ENCODE measurements around the gene MYH15.
"Not testable (repeated sequence)": the region's sequence is repeated elsewhere in the genome, so short reads cannot be mapped to it uniquely, and the experiment has no call there.

Gene MYH15

DNA sequence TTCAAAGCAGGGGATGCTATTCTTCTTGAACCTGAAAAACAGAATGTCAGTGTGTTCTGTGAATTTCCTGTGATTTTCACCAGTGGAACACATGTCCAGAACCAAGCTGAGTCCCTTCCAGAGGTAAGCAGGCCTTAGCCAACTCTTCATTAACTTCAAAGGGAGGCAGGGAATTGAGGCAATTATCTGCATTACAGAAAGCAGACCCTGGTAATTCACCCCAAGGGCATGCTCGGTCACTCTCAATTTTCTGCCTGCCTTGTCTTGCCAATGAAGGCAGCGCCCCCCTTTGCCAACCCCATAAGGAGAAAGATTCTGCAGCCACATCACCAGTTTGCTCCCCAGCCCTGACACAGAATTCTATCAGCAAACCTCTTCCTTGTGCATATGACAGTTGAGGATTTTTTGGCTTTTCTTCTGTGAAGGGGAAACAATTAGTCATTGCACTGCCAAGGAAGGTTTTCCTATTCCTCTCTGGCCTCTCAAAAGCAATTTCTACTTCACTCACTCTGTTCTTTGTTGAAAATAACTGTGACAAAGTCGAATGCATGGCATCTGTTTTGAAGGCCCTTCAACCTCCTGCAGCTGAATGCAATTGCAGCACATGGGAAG, 128.8 kb downstream of the MYH15 start:
- DNase-seq (ENCODE audit: low read depth in 1 of 2, low spot score in 1 of 2): no peak
- no peak for TF ChIP-seq JUND (IDR thresholded peaks at IDR 0.05; ENCODE audit: low read depth)
- in situ Hi-C loops (cut with HindIII; ENCODE audit: low pct_unique_long_range_greater_than_20kb, low sequenced_read_pairs): no loop called here

- in situ Hi-C loops (cut with HindIII; ENCODE audit: low pct_unique_long_range_greater_than_20kb, low sequenced_read_pairs): no loop called here
- no peak for DNase-seq (ENCODE audit: low read depth in 1 of 2, low spot score in 1 of 2)
- TF ChIP-seq JUND (IDR thresholded peaks at IDR 0.05; ENCODE audit: low read depth): no peak
These were observed 130.1 kb downstream of the MYH15 start for GRCh38 chr3:108380128-108380795.

GRCh38 chr3:108378952-108379342, 131.4 kb downstream of the MYH15 start:
- DNase-seq (ENCODE audit: low read depth in 1 of 2, low spot score in 1 of 2); in situ Hi-C loops (cut with HindIII; ENCODE audit: low pct_unique_long_range_greater_than_20kb, low sequenced_read_pairs): not testable (repeated sequence)

DNA sequence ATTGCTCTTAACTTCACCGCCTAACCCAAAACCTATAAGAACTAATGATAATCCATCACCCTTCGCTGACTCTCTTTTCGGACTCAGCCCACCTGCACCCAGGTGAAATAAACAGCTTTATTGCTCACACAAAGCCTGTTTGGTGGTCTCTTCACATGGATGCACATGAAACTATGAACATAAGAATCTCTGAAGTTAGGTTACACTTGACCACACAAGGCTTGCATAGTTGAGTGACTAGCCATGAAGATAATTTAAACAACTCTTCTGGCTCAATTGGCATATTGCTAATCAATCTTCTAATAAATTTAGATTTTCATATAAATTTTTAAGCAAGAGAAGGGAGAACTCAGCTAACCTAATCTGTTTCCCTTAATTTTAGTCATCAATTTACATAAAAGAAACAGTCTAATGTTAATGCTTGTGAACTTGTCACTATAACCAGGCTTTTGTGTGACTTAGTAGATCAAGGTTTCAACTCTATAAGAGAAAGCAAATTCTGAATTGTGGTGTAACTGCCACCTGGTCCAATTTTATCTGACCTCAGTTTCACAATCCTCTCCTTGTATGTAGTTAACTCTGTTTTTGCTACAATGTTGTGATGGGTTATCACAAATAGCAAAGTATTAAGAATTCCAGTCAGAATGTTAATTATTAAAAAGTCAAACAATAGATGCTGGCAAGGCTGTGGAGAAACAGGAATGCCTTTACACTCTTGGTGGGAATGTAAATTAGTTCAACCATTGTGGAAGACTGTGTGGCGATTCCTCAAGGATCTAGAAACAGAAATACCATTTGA, 132.0 kb downstream of the MYH15 start:
- no peak for TF ChIP-seq JUND (IDR thresholded peaks at IDR 0.05; ENCODE audit: low read depth)
- DNase-seq (ENCODE audit: low read depth in 1 of 2, low spot score in 1 of 2): no peak
- in situ Hi-C loops (cut with HindIII; ENCODE audit: low pct_unique_long_range_greater_than_20kb, low sequenced_read_pairs): no loop called here

- no peak for TF ChIP-seq JUND (IDR thresholded peaks at IDR 0.05; ENCODE audit: low read depth)
- in situ Hi-C loops (cut with HindIII; ENCODE audit: low pct_unique_long_range_greater_than_20kb, low sequenced_read_pairs): no loop called here
- DNase-seq (ENCODE audit: low read depth in 1 of 2, low spot score in 1 of 2): no peak
These were observed 133.0 kb downstream of the MYH15 start for GRCh38 chr3:108377384-108377783.

DNA sequence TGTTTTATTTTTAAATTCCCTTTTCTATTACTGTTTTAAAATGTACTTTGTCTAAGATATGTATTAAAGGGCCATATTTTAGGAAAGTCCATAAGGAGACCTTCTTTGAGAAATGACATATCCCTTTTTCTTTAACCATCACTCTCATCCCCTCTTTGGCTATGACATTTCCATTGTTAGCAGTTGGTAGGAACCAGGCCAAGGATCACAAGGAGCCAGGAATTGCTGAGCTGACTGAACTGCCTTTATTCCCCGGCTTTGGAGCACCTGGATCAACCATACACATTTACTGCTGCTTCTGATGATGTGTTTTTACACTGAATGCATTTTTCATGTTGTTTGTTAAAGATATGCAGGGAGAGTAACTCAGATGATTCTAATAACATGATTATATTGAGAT, 134.4 kb downstream of the MYH15 start:
- DNase-seq (ENCODE audit: low read depth in 1 of 2, low spot score in 1 of 2): no peak
- no peak for TF ChIP-seq JUND (IDR thresholded peaks at IDR 0.05; ENCODE audit: low read depth)
- in situ Hi-C loops (cut with HindIII; ENCODE audit: low pct_unique_long_range_greater_than_20kb, low sequenced_read_pairs): no loop called here

GRCh38 chr3:108359011-108359410, 151.4 kb downstream of the MYH15 start:
- in situ Hi-C loops (cut with HindIII; ENCODE audit: low pct_unique_long_range_greater_than_20kb, low sequenced_read_pairs): no loop called here
- DNase-seq (ENCODE audit: low read depth in 1 of 2, low spot score in 1 of 2): no peak
- TF ChIP-seq JUND (IDR thresholded peaks at IDR 0.05; ENCODE audit: low read depth): no peak

GRCh38 chr3:108357042-108357441, 153.4 kb downstream of the MYH15 start:
- TF ChIP-seq JUND (IDR thresholded peaks at IDR 0.05; ENCODE audit: low read depth): no peak
- in situ Hi-C loops (cut with HindIII; ENCODE audit: low pct_unique_long_range_greater_than_20kb, low sequenced_read_pairs): no loop called here
- DNase-seq (ENCODE audit: low read depth in 1 of 2, low spot score in 1 of 2): no peak

DNA sequence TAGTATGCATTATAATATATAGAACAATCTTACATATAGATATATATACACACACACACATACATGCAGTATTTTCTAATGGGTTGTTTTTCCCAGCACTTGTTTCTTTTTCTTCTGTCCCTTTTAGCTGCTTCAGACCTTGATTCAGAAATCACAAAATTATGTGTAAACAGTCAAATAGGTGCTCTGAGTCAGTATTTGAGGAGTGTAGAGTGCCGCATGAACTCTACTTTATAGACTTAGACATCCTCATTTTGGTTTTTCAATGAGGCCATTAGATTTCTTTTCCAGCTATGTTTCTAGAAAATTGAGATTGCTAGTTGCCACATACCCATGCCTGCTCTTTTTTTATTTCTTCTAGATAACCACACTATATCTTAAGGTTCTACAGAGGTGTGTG, 155.8 kb downstream of the MYH15 start:
- in situ Hi-C loops (cut with HindIII; ENCODE audit: low pct_unique_long_range_greater_than_20kb, low sequenced_read_pairs): no loop called here
- TF ChIP-seq JUND (IDR thresholded peaks at IDR 0.05; ENCODE audit: low read depth): no peak
- no peak for DNase-seq (ENCODE audit: low read depth in 1 of 2, low spot score in 1 of 2)

GRCh38 chr3:108352176-108352575, 158.2 kb downstream of the MYH15 start:
- DNase-seq (ENCODE audit: low read depth in 1 of 2, low spot score in 1 of 2): no peak
- no peak for TF ChIP-seq JUND (IDR thresholded peaks at IDR 0.05; ENCODE audit: low read depth)
- in situ Hi-C loops (cut with HindIII; ENCODE audit: low pct_unique_long_range_greater_than_20kb, low sequenced_read_pairs): no loop called here

- no peak for DNase-seq (ENCODE audit: low read depth in 1 of 2, low spot score in 1 of 2)
- no peak for TF ChIP-seq JUND (IDR thresholded peaks at IDR 0.05; ENCODE audit: low read depth)
- in situ Hi-C loops (cut with HindIII; ENCODE audit: low pct_unique_long_range_greater_than_20kb, low sequenced_read_pairs): no loop called here
These were observed 163.8 kb downstream of the MYH15 start for GRCh38 chr3:108346301-108347227.

- DNase-seq (ENCODE audit: low read depth in 1 of 2, low spot score in 1 of 2): peak in 1 of 2 experiments; percentile 18
- TF ChIP-seq JUND (IDR thresholded peaks at IDR 0.05; ENCODE audit: low read depth): no peak
- in situ Hi-C loops (cut with HindIII; ENCODE audit: low pct_unique_long_range_greater_than_20kb, low sequenced_read_pairs): no loop called here
These were observed 164.7 kb downstream of the MYH15 start for GRCh38 chr3:108345492-108346205.

Measured in T47D (cell line).